GM21367 (cell line): ENCODE data around the gene TMED4.

Source experiments
- ATAC-seq: cut with Tn5 transposase; IDR thresholded peaks from one replicate; pipeline ENCODE4 v1.9.1; 2021; ENCODE audit not compliant: unreplicated experiment

TMED4 gene

DNA sequence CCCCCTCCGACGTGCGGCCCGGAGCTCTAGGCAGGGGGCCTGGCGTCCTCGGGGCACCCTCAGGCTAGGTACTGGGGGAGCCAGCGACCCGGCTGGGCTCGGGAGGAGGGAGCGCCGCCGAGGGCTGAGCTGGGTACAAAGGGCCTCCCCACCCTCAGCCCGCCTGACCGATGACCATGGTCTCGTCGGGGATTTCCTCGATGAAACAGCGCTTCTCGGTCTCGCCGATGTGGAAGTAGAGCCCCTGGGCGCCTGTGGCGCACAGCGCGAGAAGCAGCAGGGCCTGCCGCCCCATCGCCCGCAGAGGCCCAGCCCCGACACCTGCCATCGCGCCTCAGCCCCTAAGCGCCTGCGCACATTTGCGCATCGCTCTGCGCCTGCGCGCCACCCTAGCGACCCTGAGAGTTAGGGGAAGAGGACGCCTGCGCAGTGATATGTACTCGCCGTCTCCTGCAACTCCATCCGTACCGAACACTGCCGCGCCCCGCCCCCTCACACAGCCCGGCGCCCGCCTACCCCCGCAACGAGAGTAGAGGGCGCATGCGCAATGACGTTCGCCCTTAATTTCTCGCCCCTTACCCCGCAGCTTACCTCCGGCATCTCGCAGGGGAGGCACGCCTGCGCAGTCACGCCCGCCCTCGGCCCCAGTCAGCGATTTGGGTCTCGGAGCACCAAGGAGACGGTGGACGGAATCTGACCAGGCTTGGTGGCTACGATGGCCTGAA lies at the start of gene TMED4:
Gene TMED4 (minus strand): TSS at position 353 of the 725 bp plus-strand sequence. CDS start 25 bp downstream, at position 328.
- ATAC-seq, result peak; percentile 82

DNA sequence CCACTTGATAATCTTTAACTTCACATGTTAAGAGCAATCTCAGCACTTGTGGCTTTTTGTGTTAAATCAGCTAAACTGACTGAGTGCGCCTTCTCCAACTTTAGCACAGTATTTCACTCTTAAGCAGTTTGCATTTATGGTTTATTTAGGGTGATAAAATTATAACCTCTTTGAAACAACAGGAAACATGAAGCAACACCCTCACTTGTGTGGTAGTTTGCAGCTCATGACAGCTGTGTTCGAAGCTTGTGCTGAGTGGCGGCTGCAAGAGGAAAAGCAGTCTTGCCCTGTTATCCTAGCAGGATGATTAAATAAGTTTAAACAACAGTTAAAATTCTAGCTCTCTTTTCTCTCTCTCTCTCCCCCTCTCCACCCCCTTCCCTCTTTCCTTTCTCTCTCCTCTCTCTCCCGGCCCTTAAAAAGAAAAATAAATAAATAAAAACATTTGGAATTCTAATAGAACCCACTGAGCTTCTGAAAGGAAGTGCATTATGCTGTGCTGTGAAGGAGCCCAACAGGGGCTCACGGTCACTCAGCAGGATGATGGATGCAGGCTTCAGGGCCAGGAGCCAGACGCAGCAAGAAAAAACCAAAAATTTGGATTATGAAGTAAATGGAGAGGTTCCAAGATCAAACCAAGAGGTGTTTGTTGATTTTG lies 49.6 kb upstream of the TMED4 start:
- no peak for ATAC-seq

DNA sequence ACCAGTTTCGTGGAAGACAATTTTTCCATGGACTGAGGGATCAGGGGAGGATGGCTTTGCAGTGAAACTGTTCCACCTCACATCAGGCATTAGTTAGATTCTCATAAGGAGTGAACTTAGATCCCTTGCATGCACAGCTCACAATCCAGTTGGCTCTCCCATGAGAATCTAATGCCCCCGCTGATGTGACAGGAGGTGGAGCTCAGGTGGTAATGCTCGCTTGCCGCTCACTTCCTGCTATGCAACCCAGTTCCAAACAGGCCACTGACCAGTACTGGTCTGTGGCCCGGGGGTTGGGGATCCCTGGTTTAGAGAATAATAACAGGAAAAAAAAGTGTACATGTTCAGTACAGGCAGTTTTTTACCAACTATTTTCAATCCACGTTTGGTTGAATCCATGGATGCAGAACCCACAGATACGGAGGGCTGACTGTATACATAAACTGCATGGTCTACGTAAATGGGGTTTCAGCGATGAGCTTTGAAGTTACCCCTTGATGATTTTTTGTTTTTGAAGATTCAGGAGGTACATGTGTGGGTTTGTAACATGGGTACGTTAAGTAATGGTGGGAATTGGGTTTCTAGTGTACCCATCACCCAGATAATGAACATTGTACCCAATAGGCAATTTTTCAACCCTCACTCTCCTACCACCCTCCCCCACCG lies 48.9 kb upstream of the TMED4 start:
- no peak for ATAC-seq

DNA sequence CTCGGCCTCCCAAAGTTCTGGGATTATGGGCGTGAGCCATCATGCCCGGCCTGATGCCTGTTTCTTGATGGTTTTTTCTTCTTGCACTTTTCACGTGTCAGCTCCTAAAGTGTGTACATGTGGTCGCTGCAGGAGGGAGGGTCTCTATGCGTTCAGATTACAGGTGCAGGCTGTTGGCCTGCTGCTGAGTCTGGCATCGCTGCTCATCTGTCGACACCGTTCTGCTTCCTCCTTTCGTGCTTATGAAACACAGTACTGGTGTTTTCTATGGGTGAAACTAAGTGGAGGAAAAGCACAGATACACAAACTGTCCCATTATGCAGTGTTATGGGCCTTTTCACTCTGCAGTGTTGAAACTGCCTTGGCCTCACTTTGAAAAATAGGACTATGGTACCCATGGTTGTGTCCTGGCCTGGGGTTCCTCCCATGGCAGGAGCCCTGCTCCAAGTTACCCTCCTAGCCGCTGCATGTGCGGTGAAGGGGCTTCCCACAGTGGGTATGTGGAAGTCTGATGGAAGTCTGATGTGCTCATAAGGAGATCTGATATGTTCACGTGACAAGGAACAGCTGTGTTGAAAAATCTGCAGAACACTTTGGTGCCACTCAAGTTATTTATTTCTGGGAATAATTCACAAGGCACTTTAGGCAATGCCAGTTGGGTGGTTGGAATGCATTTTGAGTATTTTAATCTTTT lies 47.9 kb upstream of the TMED4 start:
- no peak for ATAC-seq

DNA sequence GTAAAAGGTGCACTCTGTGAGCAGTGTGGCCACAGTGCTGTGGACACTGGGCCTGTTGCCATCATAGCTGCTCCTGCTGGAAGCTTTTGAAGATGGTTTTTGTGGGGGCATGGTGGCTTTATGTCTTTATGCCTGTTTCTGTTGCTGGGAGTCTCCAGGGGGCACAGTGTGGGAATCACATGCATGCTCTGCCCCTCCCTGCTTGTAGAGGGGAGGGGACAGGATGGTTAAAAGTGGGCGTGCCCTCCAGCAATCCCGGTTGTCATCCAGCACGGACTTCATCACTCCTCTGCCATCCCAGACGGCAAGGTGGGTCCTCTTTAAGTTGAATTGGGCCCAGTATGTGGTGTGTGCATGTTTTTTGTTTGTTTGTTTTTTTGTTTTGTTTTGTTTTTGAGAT lies 44.6 kb upstream of the TMED4 start:
- no peak for ATAC-seq

DNA sequence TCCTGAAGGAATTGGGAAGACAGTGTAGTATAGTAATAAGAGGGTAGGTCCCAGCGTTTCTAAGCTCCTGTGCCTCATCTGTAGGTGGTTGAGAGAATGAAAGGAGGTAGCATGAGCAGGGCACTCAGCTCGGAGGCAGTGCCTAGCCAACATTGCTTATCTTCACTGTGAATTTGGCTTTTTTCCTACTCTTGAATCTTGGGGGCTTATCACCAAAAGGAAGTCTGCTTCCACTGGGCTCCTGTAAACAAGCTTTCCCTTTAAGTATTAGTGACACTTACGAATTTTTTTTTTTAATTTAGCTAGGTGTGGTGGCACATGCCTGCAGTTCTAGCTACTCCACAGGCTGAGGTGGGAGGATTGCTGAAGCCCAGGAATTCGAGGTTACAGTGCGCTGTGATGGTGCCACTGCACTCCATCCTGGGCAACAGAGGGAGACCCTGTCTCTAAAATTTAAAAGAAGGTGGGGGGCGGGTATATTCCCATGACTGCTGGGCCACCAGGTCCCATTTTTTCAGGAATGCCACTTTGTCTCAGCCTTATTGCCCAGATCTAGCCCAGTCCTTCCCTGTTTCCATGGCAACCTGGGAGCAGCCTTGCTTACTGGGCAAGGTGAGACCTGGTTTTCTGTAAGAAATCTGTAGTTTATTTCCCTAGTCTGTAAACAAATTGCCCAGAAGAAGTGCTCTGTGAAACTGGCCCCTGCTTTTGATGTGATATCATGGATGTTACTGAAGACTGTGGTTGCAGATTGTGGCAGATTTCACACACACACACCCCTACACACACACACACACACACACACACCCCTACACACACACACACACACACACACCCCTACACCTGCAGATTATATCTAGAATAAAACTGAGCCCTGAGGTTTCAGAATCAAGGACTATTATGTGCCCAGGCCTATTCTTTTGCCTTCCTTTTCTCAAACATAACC lies 43.8 kb upstream of the TMED4 start:
- ATAC-seq, result no peak

DNA sequence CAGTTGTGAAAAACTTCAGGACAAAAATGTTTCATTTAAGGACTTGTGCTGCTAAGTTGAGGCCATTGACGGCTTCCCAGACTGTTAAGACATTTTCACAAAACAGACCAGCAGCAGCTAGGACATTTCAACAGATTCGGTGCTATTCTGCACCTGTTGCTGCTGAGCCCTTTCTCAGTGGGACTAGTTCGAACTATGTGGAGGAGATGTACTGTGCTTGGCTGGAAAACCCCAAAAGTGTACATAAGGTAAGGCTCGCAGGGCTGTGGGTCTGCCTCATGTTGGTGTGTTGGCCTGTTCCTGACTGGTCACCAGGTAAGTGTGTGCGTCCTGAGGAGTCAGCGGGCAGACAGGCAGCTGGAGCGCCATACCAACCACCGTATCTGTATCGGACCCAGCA lies 42.3 kb upstream of the TMED4 start:
- no peak for ATAC-seq

DNA sequence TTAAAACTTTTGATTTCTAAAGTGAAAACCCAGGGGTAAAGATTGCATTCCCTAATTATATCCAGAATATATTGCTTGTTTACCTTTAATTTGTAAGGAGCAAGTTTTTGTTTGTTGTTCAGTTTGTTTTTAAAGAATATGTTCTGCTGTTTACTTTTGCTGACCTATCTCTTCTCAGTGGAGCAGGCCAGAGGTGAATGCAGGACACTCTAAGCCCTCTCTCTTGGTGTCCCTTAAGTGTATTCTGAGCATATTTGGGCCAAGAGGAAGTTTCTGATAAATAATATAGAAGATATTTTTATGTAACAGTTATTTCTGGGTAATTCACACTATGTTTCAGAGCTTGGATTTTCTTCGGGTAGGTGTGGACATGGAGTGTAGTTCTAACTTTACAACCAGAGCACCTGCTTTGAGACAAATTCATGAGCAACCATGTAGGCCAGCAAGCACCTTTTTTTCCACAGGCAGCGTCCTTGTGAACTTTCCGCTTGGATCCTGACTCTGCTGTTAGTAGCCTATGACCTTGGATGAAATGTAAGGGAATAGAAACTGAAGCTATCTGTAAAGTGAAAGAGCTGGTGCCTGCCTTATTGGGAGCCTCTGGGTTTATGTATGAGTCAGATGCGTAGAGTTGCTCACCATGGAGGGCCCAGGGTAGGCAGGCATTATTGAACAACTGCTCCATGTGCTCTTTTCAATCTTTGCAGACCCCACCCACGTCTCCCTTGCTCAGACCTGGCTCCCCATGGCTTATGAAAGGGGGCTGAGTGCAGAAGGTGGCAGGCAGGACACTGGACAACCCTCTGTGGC lies 40.5 kb upstream of the TMED4 start:
- ATAC-seq, result peak; percentile 69

DNA sequence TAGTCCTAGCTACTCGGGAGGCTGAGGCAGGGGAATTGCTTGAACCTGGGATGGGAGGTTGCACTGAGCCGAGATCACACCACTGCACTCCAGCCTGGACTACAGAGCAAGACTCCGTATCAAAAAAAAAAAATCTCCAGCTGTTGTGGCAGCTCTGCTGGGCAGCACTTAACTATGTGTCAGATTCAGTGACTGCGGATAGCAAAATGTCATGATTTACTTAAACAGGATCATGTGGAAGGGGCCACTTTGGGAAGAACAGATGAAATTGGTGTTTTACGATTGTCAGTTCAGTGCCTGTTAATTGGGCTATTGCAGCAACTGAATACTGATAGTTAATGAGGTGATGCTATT lies 39.7 kb upstream of the TMED4 start:
- no peak for ATAC-seq

DNA sequence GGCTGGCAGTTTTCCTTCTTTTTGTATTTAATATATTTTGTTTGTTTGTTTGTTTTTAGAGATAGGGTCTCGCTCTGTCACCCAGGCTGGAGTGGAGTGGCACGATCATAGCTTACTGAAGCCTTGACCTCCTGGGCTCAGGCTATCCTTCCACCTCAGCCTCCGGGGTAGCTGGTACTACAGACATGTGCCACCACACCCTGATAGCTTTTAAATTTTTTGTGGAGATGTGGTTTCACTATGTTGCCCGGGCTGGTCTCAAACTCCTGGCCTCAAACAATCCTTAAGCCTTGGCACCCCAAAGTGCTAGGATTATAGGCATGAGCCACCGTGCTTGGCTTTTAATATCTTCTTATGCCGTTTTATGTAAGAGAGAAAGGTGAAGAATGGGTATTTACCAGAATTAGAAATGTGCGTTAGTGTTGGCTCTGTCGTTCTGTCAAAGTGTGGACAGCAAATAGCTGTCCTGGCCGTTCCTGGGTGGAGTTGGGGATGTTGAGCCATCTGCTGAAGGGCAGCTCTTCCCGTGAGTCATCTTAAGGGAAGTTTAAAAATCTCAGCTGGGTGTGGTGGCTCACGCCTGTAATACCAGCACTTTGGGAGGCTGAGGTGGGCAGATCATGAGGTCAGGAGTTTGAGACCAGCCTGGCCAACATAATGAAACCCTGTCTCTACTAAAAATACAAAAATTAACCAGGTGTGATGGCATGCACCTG lies 39.2 kb upstream of the TMED4 start:
- ATAC-seq, result no peak

DNA sequence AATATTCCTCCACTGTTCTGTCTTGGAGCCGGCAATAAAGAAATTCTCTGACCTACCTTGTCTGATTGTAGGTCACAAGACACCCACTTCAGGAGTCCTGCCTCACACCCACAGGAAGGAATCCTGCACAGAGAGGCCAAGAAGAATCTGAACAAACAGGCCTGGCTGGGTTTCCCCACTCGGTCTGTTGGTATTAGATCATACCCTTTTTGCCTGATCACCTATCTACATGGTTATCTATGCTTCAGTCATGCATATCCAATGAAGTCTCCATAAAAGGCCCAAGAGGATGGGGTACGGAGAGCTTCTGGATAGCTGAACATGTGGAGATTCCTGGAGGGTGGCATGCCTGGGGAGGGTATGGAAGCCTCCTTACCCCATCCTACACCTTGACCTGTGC lies 36.7 kb upstream of the TMED4 start:
- ATAC-seq, result no peak

DNA sequence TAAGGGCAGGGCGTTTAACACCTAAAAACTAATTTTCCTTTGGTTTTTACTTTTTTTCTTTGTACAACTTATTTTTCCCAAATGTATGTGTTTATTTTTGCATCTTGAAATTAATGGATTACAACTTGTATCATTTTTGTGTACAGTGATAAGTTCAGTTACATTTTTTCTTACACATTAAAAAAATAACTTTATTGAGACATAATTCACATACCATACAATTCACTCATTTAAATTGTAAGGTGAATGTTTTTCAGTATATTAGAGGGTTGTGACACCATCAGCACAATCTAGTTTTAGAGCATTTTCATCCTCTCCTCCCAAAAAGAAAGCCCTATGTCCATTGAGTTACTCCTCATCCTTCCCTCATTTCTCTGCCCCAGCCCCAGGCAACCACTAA lies 36.0 kb upstream of the TMED4 start:
- no peak for ATAC-seq

DNA sequence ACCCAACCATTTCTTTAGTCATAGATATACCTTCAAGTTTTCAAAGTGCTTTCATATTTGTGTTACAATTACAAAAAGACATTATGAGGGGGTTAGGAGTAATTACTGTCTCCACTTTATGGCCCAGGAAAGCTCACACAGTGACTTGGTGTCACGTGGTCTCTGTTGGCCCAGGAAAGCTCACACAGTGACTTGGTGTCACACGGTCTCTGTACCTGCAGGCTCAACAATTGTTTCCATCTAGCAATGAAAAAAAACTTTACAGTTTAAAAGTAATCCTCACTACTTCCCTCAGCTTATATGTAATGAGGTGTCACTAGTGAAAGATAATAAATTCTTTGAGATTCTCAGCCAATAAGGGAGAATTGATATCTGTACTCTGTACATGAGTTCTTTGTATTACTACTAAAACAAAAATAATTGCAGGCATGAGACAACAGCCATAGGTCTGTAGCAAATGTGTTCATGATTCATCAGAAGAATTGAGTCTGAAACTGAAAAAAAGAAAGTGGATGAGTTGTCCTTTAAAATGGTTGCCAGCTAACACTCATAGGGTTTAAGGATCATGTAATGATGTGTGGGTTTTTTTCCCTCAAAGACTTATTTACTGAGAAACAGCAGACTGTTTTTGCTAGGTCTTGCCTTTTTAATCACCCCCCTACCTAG lies 35.3 kb upstream of the TMED4 start:
- ATAC-seq, result no peak

DNA sequence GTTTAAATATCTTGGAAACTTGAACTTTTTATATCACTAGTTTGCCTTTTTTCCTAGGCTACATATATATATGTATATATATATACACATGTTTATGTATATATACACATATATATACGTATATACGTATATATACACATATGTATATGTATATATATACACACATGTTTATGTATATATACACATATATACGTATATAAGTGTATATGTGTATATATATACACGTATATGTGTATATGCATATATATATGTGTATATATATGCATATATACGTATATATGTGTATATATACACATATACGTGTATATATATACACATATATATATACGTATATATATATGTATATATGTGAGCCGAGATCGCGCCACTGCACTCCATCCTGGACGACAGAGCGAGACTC lies 34.5 kb upstream of the TMED4 start:
- ATAC-seq, result no peak

DNA sequence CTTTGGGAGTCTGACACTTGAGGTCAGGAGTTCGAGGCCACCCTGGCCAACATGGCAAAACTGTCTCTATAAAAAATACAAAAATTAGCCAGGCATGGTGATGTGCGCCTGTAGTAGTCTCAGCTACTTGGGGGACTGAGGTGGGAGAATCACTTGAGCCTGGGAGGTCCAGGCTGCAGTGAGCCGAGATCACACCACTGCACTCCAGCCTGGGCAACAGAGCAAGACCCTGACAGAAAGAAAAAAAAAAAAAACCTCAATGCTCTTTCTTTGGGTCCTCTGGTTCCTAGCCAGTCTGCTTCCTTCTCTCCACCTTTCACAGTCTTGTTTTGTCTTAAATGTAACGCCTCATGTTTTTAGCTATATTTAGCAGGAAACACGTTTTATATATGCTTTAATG lies 33.8 kb upstream of the TMED4 start:
- ATAC-seq, result no peak

DNA sequence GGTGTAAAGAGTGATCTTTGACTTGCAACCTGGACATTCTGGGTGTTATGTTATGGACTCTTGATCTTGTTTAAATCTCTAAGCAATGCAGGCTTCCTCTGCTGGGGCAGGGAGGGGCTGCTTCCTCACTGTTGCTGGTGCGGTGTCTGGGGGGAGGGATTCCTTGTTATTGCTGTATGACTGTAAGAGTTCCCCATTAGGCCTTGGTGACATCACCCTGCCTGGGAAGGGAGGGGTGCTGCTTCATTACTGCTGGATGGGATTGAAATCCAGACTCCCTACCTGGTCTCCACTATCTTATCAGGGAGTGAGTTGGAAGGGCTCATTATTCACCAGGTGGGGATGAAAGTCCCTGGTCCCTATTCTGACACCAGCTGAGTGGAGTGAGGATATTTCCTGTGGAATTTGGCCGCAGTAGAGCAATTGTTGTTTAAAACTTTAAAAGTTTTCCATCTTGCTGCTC lies 33.1 kb upstream of the TMED4 start:
- ATAC-seq, result no peak

DNA sequence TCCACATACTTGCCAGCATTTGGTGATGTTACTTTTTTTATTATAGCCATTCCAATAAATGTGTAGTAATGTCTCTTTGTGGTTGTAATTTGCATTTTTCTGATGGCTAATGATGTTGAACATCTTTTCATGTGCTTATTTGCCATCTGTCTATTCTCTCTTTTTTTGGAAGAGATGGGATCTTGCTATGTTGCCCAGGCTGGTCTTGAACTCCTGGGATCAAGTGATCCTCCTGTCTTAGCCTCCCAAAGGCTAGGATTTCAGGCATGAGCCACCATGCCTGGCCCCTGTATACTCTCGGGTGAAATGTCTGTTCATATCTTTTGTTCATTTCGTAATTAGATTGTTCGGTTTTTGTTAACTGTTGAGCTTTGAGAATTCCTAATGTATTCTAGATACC lies 27.8 kb upstream of the TMED4 start:
- ATAC-seq, result no peak

DNA sequence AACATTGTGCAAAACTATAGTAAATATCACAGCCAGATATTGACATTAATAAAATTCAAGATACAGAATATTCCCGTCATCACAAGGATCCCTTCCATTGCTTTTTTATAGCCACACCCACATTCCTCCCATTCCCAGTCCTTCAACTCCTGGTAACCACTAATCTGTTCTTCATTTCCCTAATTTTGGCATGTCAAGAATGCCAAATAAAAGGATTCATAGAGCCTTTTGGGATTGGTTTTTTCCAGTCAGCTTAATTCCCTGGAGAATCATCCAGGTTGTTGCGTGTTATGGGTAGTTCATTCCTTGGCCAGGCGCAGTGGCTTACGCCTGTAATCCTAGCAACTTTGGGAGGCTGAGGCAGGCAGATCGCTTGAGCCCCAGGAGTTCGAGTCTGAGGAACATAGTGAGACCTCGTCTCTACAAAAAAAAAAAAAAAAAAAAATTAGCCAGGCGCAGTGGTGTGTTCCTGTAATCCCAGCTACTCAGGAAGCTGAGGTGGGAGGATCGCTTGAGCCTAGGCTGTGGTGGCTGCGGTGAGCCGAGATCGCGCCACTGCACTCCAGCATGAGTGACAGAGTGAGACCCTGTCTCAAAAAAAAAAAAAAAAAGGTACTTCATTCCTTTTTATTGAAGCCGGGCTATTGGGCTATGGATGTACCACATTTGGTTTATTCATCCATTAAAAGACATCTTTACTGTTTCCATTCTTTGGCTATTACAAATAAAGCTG lies 27.1 kb upstream of the TMED4 start:
- ATAC-seq, result no peak
